ENCODE results near the gene SDK1.

DNA sequence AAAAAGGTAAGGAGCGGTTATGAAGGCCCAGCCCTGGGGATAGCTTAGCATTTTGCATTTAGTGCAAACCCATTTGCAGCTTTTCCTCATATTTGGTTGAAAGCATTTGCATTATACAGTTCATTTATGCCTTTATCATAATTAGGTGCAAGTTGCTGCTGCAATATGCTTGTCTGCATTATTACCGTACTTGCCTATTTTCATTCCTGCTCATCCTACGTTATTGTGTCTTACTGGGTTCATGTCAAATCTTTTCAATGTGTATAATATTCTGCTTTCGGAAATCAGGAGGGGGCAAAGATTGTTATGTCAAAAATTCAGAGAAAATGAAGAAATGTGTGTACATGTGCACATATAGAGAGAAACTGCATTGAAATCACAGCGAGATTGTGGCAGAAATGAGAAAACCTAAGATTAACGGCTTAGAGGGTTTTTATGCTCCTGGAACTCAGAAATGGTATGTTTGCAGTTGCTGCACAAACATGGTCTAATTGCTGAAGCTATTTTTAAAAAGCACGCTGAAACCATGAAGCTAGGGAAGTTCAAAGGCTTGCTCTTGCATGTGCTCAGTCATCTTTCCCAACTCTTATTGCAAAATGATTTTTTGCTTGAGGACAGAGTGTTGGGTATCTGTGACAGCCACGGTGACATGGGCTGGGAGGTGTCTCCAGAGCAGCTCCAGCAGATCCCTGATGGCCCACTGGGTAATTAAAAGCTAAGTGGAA is 613.2 kb downstream of the SDK1 start:
- TF ChIP-seq, protein P1, sequence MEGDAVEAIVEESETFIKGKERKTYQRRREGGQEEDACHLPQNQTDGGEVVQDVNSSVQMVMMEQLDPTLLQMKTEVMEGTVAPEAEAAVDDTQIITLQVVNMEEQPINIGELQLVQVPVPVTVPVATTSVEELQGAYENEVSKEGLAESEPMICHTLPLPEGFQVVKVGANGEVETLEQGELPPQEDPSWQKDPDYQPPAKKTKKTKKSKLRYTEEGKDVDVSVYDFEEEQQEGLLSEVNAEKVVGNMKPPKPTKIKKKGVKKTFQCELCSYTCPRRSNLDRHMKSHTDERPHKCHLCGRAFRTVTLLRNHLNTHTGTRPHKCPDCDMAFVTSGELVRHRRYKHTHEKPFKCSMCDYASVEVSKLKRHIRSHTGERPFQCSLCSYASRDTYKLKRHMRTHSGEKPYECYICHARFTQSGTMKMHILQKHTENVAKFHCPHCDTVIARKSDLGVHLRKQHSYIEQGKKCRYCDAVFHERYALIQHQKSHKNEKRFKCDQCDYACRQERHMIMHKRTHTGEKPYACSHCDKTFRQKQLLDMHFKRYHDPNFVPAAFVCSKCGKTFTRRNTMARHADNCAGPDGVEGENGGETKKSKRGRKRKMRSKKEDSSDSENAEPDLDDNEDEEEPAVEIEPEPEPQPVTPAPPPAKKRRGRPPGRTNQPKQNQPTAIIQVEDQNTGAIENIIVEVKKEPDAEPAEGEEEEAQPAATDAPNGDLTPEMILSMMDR (IDR thresholded peaks at IDR 0.05) = no peak
- no peak for TF ChIP-seq POLR2A (IDR thresholded peaks at IDR 0.05)
